IMR-90 (cell line): ENCODE data around the gene KRTAP12-1. TPM values are rescaled to one million over a fixed set of nuclear protein-coding genes. Genes with fewer than 3 reads are reported as not detected.
"Not testable (repeated sequence)": the region's sequence is repeated elsewhere in the genome, so short reads cannot be mapped to it uniquely, and the experiment has no call there.

Experiments
- ATAC-seq: fragments of 200-7000 bp; cut with Tn5 transposase; 2 replicates; pipeline ENCODE4 v1.9.1; 2020; ENCODE audit warnings: low read depth, mild to moderate bottlenecking, moderate library complexity
- BruUV-seq: library from RNA; stranded (reverse); fragments of 400-500 nt; replicated peaks from 2 replicates; lab custom pipeline; 2021; lab: Mats Ljungman, UMichigan
- CTCF ChIA-PET: fragments of 300-600 bp; formaldehyde crosslinking; extraction: SDS; loops from one replicate; lab custom pipeline; 2021; ENCODE audit warnings: antibody characterized with exemption; lab: Yijun Ruan, JAX
- POLR2A ChIA-PET: fragments of 300-600 bp; sonication (Branson Sonifier 250); formaldehyde crosslinking; loops from one replicate; lab custom pipeline; 2022; ENCODE audit warnings: antibody characterized with exemption; ENCODE audit not compliant: unreplicated experiment; lab: Charles Lee
- DNase-seq: peaks from one replicate; pipeline ENCODE4 v3.0.0; 2013
- H2AFZ ChIP-seq: replicated peaks from 2 replicates; pipeline ENCODE3; 2013; ENCODE audit warnings: low read length, mild to moderate bottlenecking; ENCODE audit not compliant: poor library complexity
- H2AK5ac ChIP-seq: 2 replicates; pipeline ENCODE4 v1.6.1; 2013; ENCODE audit warnings: low read depth, low read length, inconsistent platforms
- H2AK9ac ChIP-seq: replicated peaks from 2 replicates; pipeline ENCODE3; 2013; ENCODE audit warnings: mild to moderate bottlenecking, low read depth, low read length, moderate library complexity; ENCODE audit not compliant: poor library complexity
- H2BK120ac ChIP-seq: 2 replicates; pipeline ENCODE4 v1.6.1; 2013; ENCODE audit warnings: low read depth, low read length, inconsistent platforms
- H2BK15ac ChIP-seq: 3 replicates; pipeline ENCODE4 v1.6.1; 2013; ENCODE audit warnings: low read depth, low read length, inconsistent platforms
- H2BK20ac ChIP-seq: 2 replicates; pipeline ENCODE4 v1.6.1; 2013; ENCODE audit warnings: low read depth, mild to moderate bottlenecking, inconsistent platforms, low read length, moderate library complexity
- H2BK5ac ChIP-seq: 2 replicates; pipeline ENCODE4 v1.6.1; 2013; ENCODE audit warnings: mild to moderate bottlenecking, low read depth, low read length, inconsistent platforms; ENCODE audit not compliant: poor library complexity, severe bottlenecking
- H3K14ac ChIP-seq: replicated peaks from 2 replicates; pipeline ENCODE4 v1.6.1; 2013; ENCODE audit warnings: low read depth, low read length, inconsistent platforms
- H3K18ac ChIP-seq: 2 replicates; pipeline ENCODE4 v1.6.1; 2013; ENCODE audit warnings: low read depth, low read length, control low read depth
- H3K23ac ChIP-seq: 2 replicates; pipeline ENCODE4 v1.6.1; 2013; ENCODE audit warnings: low read depth, low read length, inconsistent platforms
- H3K27ac ChIP-seq: 2 replicates; pipeline ENCODE4 v1.5.1; 2013; ENCODE audit warnings: mild to moderate bottlenecking, control low read depth, low read length; ENCODE audit not compliant: insufficient read depth
- H3K27me3 ChIP-seq: 2 replicates; pipeline ENCODE4 v1.6.1; 2013; ENCODE audit warnings: low read length; ENCODE audit not compliant: control insufficient read depth, insufficient read depth
- H3K36me3 ChIP-seq: 2 replicates; pipeline ENCODE4 v1.6.1; 2013; ENCODE audit warnings: low read length, mixed read lengths; ENCODE audit not compliant: control insufficient read depth, insufficient read depth
- H3K4ac ChIP-seq: 2 replicates; pipeline ENCODE4 v1.6.1; 2013; ENCODE audit warnings: low read depth, low read length, inconsistent platforms
- H3K4me1 ChIP-seq: 2 replicates; pipeline ENCODE4 v1.6.1; 2013; ENCODE audit warnings: low read length, mixed read lengths; ENCODE audit not compliant: control insufficient read depth, insufficient read depth
- H3K4me2 ChIP-seq: 2 replicates; pipeline ENCODE4 v1.6.1; 2013; ENCODE audit warnings: low read depth, mild to moderate bottlenecking, control low read depth, low read length, moderate library complexity
- H3K4me3 ChIP-seq: 2 replicates; pipeline ENCODE4 v1.5.1; 2013; ENCODE audit warnings: low read depth, mild to moderate bottlenecking, control low read depth, low read length, moderate library complexity; ENCODE audit not compliant: insufficient read depth
- H3K56ac ChIP-seq: 2 replicates; pipeline ENCODE4 v1.6.1; 2013; ENCODE audit warnings: low read length, inconsistent platforms; ENCODE audit not compliant: insufficient read depth; ENCODE audit errors: extremely low read depth
- H3K79me1 ChIP-seq, 2 experiments: 2 replicates each; pipeline ENCODE4 v1.6.1; 2013; ENCODE audit warnings: low read length in 2 of 2, inconsistent platforms in 1 of 2, low read depth in 1 of 2
- H3K9ac ChIP-seq: 2 replicates; pipeline ENCODE4 v1.6.1; 2013; ENCODE audit warnings: low read depth, low read length, control low read depth
- H3K9me1 ChIP-seq: 2 replicates; pipeline ENCODE4 v1.6.1; 2013; ENCODE audit warnings: low read length, inconsistent platforms; ENCODE audit not compliant: insufficient read depth
- H3K9me3 ChIP-seq: 2 replicates; pipeline ENCODE4 v1.6.1; 2013; ENCODE audit warnings: low read length; ENCODE audit not compliant: control insufficient read depth, insufficient read depth
- H4K20me1 ChIP-seq: 2 replicates; pipeline ENCODE4 v1.6.1; 2013; ENCODE audit warnings: low read length, inconsistent platforms; ENCODE audit not compliant: insufficient read depth
- H4K5ac ChIP-seq: 2 replicates; pipeline ENCODE4 v1.6.1; 2013; ENCODE audit warnings: mild to moderate bottlenecking, low read depth, low read length, control low read depth
- H4K8ac ChIP-seq, 2 experiments: 2 replicates each; pipeline ENCODE4 v1.6.1; 2013; ENCODE audit warnings: low read depth in 2 of 2, low read length in 2 of 2, control low read depth in 1 of 2, inconsistent platforms in 1 of 2
- H4K91ac ChIP-seq: 2 replicates; pipeline ENCODE4 v1.6.1; 2013; ENCODE audit warnings: low read depth, low read length, inconsistent platforms; ENCODE audit not compliant: insufficient read depth
- WGBS, 2 experiments: methylation state at CpG; one replicate each; pipeline versions ENCODE4 v1.1.5 to v1.1.7; 2013; ENCODE audit warnings: missing lambda C conversion rate in 2 of 2; ENCODE audit not compliant: insufficient read length in 1 of 2; ENCODE audit errors: extremely low coverage in 2 of 2; 5-methylcytosine and 5-hydroxymethylcytosine counted together
- dilution Hi-C: fragments of 300-500 bp; cut with HindIII; formaldehyde crosslinking; loops from one replicate; pipeline ENCODE4 v1.14.3; 2018; ENCODE audit warnings: low sequenced_read_pairs; ENCODE audit not compliant: unreplicated experiment
- in situ Hi-C: fragments of 300-500 bp; cut with MboI; formaldehyde crosslinking; loops from 3 replicates; pipeline ENCODE4 v1.14.3; 2019; ENCODE audit warnings: low sequenced_read_pairs, inconsistent platforms, mixed read lengths
- intact Hi-C: fragments of 100-400 bp; cut with micrococcal nuclease; formaldehyde crosslinking; loops from 2 replicates; pipeline ENCODE4 v1.10.0; 2022
- polyA plus RNA-seq, 3 experiments: library from polyadenylated mRNA; depleted of rRNA; stranded (reverse); fragments of >200 nt; gene quantifications; 2 replicates each; pipeline ENCODE4 v1.2.3, GENCODE V29; 2012; ENCODE audit warnings: low replicate concordance in 1 of 3
- total RNA-seq: library from RNA; depleted of rRNA; stranded (reverse); fragments of >200 nt; gene quantifications from 2 replicates; pipeline ENCODE4 v1.2.3, GENCODE V29; 2012

Gene KRTAP12-1
- total and polyA plus RNA-seq, 2 of the 4 experiments (the other 2 are of a cell fraction), result not detected

- dilution Hi-C loops, H3K4me1 ChIP-seq, H3K9ac ChIP-seq, H3K18ac ChIP-seq, ATAC-seq, H3K56ac ChIP-seq, H3K9me3 ChIP-seq, H2AK9ac ChIP-seq, H2BK120ac ChIP-seq, H3K14ac ChIP-seq, H2BK5ac ChIP-seq, H4K91ac ChIP-seq, H4K5ac ChIP-seq, CTCF ChIA-PET, H2BK15ac ChIP-seq, H3K79me1 ChIP-seq, H3K4me3 ChIP-seq, H3K27ac ChIP-seq, H4K8ac ChIP-seq, intact Hi-C loops, H2AFZ ChIP-seq, in situ Hi-C loops, H3K23ac ChIP-seq, H2AK5ac ChIP-seq, H3K9me1 ChIP-seq, H3K4me2 ChIP-seq, BruUV-seq, POLR2A ChIA-PET, H3K4ac ChIP-seq, H2BK20ac ChIP-seq, DNase-seq, H4K20me1 ChIP-seq, H3K36me3 ChIP-seq: not testable (repeated sequence)
- no CpG with 5 or more reads among the region's 6 CpGs for WGBS, 2 experiments
- peaks cover 32% of the 10 kb centered on the region for H3K27me3 ChIP-seq
Observed at GRCh38 chr21:44685050-44685449, 3.1 kb upstream of the KRTAP12-1 start.
